H7 (cell line): ENCODE measurements around the gene ZNF506. TPM values are rescaled to one million over a fixed set of nuclear protein-coding genes. Genes with fewer than 3 reads are reported as not detected.
"Not testable (repeated sequence)": the region's sequence is repeated elsewhere in the genome, so short reads cannot be mapped to it uniquely, and the experiment has no call there.

Experiments
- DNase-seq: peaks from one replicate; pipeline ENCODE4 v3.0.0; 2012
- H3K27me3 ChIP-seq: 2 replicates; pipeline ENCODE4 v1.6.0; 2011; ENCODE audit warnings: mild to moderate bottlenecking, low read length; ENCODE audit not compliant: control insufficient read depth, insufficient read depth
- H3K36me3 ChIP-seq: replicated peaks from 2 replicates; pipeline ENCODE4 v1.5.1; 2011; ENCODE audit warnings: low read length; ENCODE audit not compliant: control insufficient read depth, insufficient read depth
- H3K4me3 ChIP-seq: 2 replicates; pipeline ENCODE4 v1.5.1; 2011; ENCODE audit warnings: low read depth, mild to moderate bottlenecking, control low read depth, low read length, moderate library complexity; ENCODE audit not compliant: insufficient read depth
- total RNA-seq: library from RNA; depleted of rRNA; stranded (reverse); fragments of >200 nt; shearing (Covaris generic); gene quantifications from 2 replicates; pipeline ENCODE4 v1.2.3, GENCODE V29; 2014

ZNF506 gene
- total RNA-seq, 1 experiment from 2014 or later: 0.07 TPM

DNA sequence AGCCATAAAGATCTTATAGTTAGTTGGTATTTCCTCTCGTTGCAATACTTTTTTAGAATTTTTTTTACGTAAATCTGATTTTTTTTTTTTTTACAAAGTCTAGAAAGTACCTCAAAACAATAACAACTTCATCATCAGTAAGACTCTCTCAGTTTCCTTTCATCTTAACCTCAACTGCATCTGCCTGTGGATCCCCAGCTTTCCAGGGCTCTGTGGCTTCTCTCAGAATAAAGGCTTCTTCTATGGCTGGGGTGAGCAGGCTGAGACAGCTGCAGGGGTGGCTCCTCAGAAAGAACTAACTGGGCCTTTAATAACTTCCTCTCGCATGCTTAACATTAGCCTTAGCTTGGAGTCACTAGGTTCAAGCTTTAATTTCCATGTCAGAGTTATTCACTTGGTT lies 4.2 kb downstream of the ZNF506 start:
- no peak overlapping the region for H3K4me3 ChIP-seq

DNA sequence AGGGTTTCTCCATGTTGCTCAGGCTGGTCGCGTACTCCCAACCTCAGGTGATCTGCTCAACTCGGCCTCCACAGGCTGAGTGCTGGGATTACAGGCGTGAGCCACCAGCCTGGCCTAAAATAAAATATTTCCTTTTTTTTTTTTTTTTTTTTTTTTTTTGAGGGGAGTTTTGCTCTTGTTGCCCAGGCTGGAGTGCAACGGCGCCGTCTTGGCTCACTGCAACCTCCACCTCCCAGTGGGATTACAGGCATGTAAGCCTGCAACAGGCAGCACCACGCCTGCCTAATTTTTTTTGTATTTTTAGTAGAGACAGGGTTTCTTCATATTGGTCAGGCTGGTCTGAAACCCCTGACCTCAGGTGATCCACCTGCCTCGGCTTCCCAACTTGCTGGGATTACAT lies 4.9 kb downstream of the ZNF506 start:
- no peak for DNase-seq
- Histone ChIP-seq H3K4me3 (no peak overlapping the region), H3K27me3 (no peaks in the 10 kb centered on the region), H3K36me3 (no peaks in the 10 kb centered on the region; the same call in 1 of the 2 replicates)

More for the DNA sequence above, 4.2 kb downstream of the ZNF506 start:
- no peak for DNase-seq
- Histone ChIP-seq H3K36me3 (no peaks in the 10 kb centered on the region; the same call in 1 of the 2 replicates), H3K27me3 (no peaks in the 10 kb centered on the region)

DNA sequence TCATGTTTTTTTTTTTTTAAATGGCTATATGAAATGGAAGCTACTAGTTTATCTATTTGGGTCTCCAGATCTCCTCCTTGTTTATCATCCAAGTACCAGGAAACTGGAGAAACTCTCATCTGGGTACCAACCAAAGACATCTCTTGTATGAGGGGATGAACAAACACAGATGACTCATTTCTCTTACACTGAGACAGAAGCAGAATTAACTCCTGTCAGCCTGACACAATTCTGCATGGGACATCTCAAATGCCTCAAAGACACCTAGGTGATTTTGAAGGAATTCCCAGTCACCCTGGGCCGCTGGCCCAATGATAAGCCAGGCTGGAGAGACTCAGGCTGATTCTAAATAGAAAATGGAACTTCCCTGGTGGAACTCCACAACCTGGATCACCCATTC lies 9.6 kb downstream of the ZNF506 start:
- H3K4me3 ChIP-seq, H3K36me3 ChIP-seq, H3K27me3 ChIP-seq, DNase-seq: not testable (repeated sequence)

DNA sequence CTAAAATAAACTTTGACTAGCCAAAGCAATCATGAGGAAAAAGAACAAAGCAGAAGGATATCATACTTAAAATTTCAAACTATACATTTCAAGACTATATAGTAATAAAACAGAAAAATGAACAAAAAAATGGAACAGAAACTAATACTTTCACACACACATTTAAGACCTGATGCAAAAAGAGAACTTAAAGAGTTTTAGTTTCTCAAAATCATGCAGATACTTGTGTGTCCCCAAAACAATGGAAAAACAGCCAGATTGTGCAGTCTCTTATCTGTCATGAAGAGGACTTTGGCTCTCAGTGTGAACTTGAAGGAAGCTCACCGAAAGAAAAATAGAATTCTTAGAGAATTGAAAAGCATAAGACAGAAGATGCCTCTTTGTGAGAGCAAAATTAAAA lies 16.1 kb downstream of the ZNF506 start:
- Histone ChIP-seq H3K4me3 (no peak overlapping the region), H3K36me3 (peaks cover 1% of the 10 kb centered on the region; the same call in 1 of the 2 replicates), H3K27me3 (no peaks in the 10 kb centered on the region)
- DNase-seq: no peak

DNA sequence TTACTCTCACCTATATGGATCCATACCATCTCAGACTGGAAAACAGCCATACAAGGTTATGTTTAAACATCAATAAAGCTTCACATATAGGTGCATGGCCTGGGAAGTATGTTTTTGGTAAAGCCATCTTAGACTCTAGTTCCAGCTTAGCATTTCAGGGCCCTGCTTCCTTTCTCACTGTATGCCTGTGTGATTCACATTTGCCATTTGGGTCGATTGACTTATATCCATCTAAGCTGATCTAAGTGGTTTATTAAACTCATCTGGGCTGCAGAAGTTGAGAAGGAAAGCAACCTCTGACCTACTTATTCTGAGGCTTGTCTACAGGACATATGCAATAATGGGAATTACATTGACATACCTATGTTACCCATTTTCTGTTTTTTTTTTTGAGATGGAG lies 33.5 kb downstream of the ZNF506 start:
- Histone ChIP-seq H3K27me3 (no peaks in the 10 kb centered on the region), H3K36me3 (peaks cover 1% of the 10 kb centered on the region), H3K4me3 (no peak overlapping the region)
- no peak for DNase-seq

DNA sequence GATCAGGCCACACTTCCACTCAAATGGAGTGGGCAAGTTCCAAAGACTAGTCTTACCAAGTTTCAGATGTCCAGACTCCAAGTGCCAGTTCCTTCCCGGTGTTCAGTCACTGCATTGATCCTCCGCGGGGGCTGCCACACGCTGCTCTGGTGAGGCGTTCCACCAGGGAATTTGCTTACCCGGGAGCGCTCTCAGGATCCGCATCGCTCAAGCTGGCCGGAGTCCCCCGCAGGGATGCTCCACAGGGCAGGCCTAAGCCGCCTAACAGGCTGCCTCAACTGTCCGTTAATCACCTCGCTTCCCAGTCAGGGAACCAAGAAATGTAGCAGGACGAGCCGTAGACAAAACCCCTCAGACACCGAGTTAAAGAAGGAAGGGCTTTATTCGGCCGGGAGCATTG lies 36.1 kb downstream of the ZNF506 start:
- not testable (repeated sequence) for H3K36me3 ChIP-seq, DNase-seq, H3K4me3 ChIP-seq, H3K27me3 ChIP-seq

DNA sequence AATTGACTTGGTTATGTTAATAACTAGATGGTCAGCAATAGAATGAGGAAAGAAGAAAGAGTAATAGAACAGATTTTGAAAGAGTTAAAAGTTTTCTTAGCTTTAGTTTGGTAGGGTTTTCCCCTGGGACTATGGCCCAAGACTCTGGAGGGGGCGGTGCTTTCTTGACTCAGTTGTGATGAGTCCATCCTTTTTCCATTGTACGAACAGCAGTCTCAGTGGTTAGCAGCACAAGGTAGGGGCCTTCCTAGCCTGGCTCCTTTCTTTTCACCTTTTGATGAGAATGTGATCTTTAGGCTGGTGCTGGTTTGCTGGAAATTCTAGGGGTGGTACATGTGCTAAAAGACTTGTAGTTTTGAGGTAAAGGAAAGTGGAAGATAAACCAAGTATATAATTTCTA lies 38.8 kb downstream of the ZNF506 start:
- Histone ChIP-seq H3K27me3 (no peaks in the 10 kb centered on the region), H3K4me3 (no peak overlapping the region), H3K36me3 (no peaks in the 10 kb centered on the region; the same call in 1 of the 2 replicates)
- DNase-seq: no peak

DNA sequence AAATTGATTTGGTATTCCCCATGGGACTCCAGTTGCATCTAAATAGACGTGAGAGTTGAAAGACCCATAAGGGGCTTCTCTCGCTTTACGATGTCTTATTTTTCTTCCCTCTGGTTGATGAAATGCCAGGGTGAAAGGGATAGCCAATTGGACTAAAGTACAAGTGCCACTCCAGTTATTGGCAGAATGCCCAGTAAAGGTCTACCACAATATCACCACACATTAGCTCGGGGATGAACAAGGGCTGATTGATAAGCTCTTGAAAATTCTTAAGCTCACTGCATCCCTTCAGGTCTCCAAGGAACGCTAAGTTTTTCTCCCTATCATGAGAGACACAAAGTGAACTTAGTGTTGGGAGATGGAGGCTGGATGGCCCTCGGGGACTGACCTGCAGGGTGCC lies 39.8 kb downstream of the ZNF506 start:
- not testable (repeated sequence) for H3K4me3 ChIP-seq, H3K36me3 ChIP-seq, DNase-seq, H3K27me3 ChIP-seq

DNA sequence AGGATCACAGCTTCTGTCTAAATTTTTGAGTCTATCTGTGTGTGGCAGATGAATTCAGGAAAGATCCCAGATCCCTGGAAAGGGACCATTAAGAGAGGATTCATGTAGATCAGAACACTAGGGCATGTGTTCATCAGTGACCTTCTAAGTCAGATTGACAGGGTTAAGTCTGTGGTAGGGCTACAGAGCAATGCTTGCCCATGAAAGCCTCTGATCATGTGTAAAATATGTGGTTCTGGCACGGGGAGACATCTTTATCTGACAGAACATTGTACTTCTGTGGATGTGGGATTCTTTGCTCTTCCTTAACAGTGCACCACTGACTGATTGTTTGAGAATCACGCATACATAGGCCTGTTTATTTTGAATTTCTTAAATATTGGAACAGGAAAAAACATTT lies 42.9 kb downstream of the ZNF506 start:
- Histone ChIP-seq H3K4me3 (no peak overlapping the region), H3K27me3 (no peaks in the 10 kb centered on the region), H3K36me3 (no peaks in the 10 kb centered on the region)
- DNase-seq: no peak

DNA sequence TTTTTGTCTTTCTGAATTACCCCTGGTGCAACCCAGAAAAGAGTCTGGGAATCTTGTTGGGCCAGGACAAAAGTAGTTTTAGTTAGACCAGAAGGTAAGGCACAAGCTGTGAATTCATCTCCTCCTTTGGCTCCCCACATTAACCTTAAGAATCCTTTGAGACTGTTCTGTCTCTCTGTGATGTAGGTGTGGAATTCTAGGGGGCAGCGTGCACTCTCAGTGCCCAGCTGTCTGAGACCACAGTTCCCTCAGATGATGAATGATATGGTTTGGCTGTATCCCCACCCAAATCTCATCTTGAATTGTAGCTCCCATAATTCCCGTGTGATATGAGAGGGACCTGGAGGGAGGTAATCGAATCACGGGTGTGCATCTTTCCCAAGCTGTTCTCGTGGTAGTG lies 43.9 kb downstream of the ZNF506 start:
- DNase-seq: no peak
- H3K27me3 ChIP-seq: no peaks in the 10 kb centered on the region
- H3K36me3 ChIP-seq: no peaks in the 10 kb centered on the region
- no peak overlapping the region for H3K4me3 ChIP-seq

DNA sequence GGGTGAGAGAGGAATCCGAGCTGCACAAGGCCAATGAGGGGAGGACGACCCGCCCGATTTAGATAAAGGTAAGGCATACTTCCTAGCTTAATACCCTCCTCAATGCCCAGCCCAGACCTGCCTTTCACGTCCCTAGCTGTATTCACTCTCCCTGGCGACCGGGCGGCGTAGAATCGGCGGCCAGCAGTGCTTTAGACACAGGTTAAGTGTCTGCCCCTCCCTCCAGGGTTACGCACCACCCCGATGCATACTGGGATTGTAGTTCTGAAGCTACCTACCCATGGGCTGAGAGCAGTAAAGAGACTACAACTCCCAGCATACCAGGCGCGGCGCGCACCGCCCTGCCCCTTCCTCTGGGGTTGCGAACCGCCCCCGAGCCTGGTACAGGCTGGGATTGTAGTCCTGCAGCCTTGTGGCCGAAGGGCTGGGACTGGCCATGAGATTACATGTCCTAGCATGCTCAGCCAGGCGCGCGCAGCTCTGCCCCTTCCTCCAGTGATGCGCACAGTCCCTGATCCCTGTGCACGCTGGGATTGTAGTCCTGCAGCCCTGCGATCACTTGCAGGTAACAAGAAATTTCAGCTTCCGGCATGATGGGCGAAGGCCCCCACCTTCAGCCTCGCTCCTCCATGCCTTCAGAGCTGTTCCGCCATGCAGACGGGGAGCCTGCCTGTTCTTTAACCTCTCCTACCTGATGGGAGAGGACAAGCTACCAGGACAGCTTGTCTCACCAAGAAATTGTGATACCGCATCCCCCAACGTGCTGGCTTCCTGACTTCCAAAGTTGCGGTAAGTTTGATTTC lies 45.1 kb downstream of the ZNF506 start:
- no peaks in the 10 kb centered on the region for H3K36me3 ChIP-seq
- H3K4me3 ChIP-seq: peak overlapping the region; percentile 80
- DNase-seq: peak; percentile 91
- no peaks in the 10 kb centered on the region for H3K27me3 ChIP-seq

DNA sequence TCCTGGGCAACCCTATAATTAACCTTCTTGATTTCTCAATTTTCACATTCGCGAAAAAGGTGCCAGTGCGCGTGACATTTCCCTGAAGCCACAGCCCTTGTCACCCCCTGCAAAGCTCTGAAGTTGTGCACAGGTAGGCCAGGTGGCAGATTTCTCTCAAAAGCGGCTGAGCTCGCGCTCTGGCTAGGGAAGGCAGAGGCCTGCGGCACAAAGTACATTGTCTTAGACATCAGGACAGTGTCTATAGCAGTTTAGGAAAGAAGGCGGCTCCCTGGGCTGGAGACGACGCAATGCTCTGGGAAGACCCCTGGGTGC lies 45.7 kb downstream of the ZNF506 start:
- Histone ChIP-seq H3K36me3 (no peaks in the 10 kb centered on the region), H3K4me3 (peak overlapping the region; percentile 60), H3K27me3 (no peaks in the 10 kb centered on the region)
- DNase-seq: no peak

DNA sequence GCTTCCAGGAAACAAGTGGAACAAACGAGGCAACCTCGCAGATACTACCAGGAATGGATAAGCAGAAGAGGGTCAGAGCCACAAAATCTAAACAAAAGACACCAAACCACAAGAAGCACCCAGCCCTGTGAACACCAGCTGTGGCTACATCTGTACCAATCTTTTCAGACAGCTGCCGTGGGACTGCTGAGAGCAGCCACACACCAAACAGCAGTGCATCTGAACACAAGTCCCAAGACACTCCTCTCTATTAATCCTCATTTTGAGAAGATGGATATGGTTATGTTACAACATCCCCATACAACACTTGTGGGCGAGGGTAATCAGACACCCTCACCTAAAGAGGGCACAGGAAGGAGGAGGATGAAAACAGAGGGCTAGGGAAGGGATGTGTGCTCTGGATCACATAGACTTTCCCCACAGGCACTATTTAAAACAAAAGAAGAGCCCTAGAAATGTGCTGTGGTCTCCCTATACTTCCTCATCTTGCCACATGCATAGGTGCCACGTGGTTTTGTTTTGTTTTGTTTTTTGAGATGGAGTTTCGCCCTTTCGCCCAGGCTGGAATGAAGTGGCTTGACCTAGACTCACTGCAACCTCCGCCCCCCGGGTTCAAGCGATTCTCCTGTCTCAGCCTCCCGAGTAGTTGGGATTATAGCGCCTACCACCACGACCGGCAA lies 47.1 kb downstream of the ZNF506 start:
- no peak for DNase-seq
- H3K4me3 ChIP-seq: no peak overlapping the region
- H3K36me3 ChIP-seq: no peaks in the 10 kb centered on the region
- no peaks in the 10 kb centered on the region for H3K27me3 ChIP-seq

DNA sequence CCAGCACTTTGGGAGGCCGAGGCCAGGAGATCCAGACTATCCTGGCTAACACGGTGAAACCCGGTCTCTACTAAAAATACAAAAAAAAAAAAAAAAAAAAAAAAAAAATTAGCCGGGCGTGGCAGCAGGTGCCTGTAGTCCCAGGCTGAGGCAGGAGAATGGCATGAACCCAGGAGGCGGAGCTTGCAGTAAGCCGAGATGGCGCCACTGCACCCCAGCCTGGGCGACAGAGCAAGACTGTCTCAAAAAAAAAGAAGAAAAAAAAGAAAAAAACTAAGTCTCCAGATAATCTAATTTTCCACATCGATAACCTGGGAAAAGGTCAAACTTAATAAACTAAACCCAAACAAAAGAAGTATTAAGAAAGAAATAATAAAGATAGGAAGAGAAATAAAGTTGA lies 49.6 kb downstream of the ZNF506 start:
- not testable (repeated sequence) for H3K4me3 ChIP-seq, H3K27me3 ChIP-seq, DNase-seq

DNA sequence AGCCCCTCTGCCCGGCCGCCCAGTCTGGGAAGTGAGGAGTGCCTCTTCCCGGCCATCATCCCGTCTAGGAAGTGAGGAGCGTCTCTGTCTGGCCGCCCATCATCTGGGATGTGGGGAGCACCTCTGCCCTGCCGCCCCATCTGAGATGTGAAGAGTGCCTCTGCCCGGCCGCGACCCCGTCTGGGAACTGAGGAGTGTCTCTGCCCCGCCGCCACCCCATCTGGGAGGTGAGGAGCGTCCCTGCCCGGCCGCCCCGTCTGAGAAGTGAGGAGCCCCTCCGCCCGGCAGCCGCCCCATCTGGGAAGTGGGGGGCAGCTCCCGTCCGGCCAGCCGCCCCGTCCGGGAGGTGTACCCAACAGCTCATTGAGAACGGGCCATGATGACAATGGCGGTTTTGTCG lies 51.6 kb downstream of the ZNF506 start:
- not testable (repeated sequence) for DNase-seq, H3K4me3 ChIP-seq, H3K36me3 ChIP-seq, H3K27me3 ChIP-seq

More for the DNA sequence above, 49.6 kb downstream of the ZNF506 start:
- not testable (repeated sequence) for H3K36me3 ChIP-seq
